NCI-H748 treated with DMSO at 0.1 percent for 48 hours (cell line): ENCODE results near the gene LARP6.
"Not testable (repeated sequence)": the region's sequence is repeated elsewhere in the genome, so short reads cannot be mapped to it uniquely, and the experiment has no call there.

Experiments
- DNase-seq: peaks from one replicate; lab custom pipeline; 2025; lab: John Stamatoyannopoulos, UW

Gene LARP6

DNA sequence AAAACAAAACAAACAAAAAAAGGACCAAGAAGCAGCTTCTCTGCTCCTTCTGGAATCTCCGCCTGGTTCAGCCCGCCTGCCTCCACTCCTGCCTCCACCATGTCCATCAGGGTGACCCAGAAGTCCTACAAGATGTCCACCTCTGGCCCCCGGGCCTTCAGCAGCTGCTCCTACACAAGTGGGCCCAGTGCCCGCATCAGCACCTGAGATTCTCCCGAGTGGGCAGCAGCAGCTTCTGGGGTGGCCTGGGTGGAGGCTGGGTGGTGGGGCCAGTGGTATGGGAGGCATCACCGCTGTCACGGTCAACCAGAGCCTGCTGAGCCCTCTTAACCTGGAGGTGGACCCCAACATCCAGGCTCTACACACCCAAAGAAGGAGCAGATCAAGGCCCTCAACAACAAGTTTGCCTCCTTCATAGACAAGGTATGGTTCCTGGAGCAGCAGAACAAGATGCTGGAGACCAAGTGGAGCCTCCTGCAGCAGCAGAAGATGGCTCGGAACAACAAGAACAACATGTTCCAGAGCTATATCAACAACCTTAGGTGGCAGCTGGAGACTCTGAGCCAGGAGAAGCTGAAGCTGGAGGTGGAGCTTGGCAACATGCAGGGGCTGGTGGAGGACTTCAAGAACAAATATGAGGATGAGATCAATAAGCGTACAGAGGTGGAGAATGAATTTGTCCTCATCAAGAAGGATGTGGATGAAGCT, 4.8 kb upstream of the LARP6 start:
- not testable (repeated sequence) for DNase-seq

- DNase-seq: no peak
These were observed 3.8 kb upstream of the LARP6 start for GRCh38 chr15:70857562-70858285.

- DNase-seq: no peak
These were observed 3.1 kb upstream of the LARP6 start for GRCh38 chr15:70856884-70857561.

GRCh38 chr15:70856177-70856883, 2.4 kb upstream of the LARP6 start:
- no peak for DNase-seq

- no peak for DNase-seq
These were observed 1.8 kb upstream of the LARP6 start for GRCh38 chr15:70855764-70856163.

DNA sequence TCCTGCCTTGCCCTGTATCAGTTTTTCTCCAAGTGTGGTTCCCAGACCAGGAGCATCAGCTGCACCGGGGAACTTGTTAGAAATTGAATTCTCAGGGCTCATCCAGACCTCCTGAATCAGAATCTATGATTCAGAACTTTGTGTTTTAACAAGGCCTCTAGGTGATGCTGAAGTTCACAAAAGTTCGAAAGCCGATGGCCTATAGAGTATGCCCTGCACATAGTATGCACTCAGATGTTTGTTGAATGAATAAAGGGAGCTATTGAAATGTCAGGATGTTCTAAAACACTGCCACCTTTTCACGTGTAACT, 664 bp upstream of the LARP6 start:
- DNase-seq: no peak

- DNase-seq: peak; percentile 10
These were observed 512 bp downstream of the LARP6 start for GRCh38 chr15:70853318-70853972.

GRCh38 chr15:70852501-70853317, 1.2 kb downstream of the LARP6 start:
- no peak for DNase-seq

- no peak for DNase-seq
These were observed 2.1 kb downstream of the LARP6 start for GRCh38 chr15:70851889-70852288.

DNA sequence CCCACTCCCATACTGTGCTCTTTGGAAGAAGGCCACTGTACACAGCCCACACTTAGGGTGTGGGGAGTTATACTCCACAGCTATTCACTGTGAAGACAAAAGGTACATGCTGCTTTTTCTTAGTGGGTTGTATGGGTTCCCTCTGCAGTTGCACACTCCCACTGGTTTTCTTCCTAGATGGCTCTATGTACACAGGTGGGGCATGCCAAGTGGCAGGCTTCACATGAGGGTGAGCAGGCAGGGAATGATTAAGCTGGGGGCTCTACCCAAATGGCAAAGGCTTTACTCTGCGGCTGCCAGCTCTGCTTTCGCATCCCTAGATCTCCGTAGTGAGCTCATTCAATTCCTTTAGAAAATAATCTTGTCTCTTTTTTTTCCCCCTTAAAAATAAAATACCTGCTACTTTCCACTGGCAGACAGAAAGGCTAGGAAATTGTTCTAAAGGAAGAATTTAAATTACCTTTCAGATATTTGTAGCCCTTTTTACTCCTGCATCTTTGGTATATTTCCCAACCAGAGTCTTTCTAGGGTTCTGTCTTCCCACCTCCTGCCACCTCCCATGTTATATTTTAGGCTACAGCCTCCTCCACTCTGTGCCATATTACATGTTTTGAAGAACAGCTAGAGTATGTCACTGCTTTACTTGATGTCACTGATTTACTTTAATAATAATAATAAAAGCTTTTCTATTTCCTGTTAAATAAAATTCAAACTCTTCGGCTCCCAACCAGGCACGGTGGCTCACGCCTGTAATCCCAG, 8.2 kb downstream of the LARP6 start:
- DNase-seq: no peak

DNA sequence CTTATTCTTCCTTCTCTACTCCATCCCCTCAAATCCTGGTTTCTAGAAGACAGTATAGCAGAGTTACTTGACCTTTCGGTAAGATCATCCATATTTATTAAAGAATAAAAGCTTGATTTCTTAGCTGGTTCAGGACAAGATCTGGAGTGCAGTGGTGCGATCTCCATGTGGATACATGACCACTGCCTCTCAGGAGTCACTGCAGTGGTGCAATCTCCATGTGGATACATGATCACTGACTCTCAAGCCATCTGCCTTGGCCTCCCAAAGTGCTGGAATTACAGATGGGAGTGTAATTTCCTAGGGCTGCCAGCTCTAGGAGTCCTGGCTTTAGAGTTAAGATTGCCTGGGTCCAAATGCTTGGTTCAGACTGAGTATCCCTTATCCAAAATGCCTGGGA, 16.5 kb downstream of the LARP6 start:
- no peak for DNase-seq

DNA sequence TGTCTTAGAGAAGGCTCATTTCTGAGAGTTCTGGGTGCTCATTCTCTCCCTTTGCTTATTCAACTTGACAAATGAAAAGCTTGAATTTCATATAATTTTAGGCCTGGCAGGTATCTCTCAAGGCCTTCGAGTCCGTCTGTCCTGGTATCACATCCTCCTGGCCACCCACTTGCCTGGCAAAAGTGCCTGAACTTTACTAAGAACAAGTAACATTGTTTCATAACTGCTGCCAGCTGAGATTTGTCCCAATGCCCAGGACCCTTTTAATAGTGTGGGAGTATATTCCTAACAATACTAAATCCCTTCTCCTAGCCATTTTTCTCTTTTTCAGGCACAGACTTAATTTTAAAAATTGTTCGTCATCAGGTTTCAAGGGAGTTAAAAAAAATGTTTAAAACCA, 18.1 kb downstream of the LARP6 start:
- no peak for DNase-seq

DNA sequence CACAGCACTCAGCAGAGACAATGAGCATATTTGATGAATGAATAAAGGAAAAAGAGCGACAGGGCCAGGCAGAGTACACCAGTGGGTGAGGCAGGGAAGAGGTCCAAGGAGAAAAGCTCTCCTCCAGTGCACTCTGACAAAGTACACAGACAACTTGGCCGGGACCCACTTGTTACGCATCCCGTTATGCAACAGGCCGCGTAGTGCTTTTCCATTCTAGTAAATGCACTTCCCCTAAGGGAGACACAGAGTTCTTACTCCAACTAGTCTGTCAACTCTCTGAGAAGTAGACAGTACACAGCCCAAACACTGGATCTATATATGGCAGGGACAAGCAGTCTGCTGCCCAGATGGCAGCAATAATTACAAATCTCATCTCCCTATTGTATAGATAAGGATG, 18.5 kb downstream of the LARP6 start:
- no peak for DNase-seq

- DNase-seq: no peak
These were observed 19.0 kb downstream of the LARP6 start for GRCh38 chr15:70834999-70835398.

- peak; percentile 39 for DNase-seq
These were observed 19.8 kb downstream of the LARP6 start for GRCh38 chr15:70833861-70834765.

GRCh38 chr15:70833422-70833821, 20.5 kb downstream of the LARP6 start:
- no peak for DNase-seq

DNA sequence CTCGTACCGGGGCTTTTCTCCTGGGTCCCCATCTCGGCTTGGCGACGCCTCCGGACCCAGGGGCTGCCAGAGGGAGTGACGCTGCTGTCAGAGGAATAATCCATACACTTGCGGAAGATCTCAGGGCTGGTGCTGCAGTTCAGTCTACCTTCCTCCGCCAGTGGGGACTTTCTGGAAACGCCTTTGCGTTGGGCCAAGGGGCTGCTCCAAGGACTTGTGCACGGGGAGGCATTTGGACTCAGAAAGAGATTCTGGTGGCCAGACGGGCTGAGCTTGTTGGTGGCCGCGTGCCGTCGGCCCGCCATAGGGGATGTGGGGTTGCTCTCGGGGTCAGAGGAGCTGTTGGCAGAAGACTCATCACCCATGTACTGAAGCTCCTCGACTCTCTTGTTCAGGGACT, 21.8 kb downstream of the LARP6 start:
- no peak for DNase-seq

DNA sequence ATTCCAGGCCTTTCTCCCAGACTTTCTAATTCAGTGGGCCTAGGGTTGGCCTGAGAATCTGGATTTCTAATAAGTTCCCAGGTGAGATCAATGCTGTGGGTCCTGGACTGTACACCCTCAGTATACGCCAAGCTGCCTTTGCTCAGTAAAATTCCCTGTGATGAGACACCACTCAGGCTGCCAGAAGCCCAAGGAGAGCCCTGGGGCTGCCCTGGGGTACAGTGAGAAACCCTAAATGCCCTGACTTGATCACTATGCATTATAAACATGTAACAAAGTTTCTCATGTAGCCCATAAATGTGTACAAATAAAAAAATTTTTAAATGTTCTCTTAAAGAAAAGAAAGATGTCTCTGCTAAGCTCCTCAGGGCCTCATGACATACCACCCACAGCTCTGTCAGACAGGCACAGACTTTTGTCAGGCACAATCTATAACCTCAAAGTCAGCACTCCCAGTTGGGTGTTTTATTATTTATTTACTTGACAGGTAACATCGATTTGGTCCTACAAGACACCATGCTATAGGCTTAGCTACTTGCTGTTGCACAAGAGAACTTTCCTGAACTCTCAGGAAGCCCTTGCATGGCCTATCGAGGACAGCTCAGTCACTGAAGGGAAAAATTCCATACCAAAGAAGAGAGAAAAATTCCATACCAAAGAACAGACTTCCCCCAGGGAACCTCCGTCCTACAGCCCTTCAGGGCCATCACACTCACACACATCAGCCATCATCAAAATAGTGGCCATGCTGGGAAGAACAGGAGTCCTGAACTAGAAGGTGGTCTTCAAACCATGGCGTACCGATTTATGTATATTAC, 22.7 kb downstream of the LARP6 start:
- DNase-seq: no peak

DNA sequence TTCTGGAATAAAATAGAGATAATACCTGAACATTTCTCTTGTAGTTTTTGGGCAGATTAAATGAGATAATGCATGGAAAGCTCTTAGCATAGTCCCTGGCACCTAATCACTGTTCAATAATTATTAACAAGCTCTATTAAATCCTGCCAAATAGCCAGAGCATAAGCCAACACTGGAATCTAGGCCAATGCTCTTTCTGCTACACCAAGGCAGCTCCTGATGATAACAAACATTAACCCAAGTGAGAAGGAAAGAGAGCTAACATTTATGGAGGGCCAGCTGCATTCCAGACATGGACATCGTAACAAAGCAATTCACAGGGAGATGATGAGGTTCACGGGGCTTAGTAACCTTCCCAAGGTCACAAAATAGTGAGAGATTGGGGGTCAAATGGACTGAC, 23.3 kb downstream of the LARP6 start:
- no peak for DNase-seq
